CD4-positive, CD25-positive, alpha-beta regulatory T cell (primary cell): Measurements from ENCODE around the gene PDE4C. TPM values are rescaled to one million over a fixed set of nuclear protein-coding genes. Genes with fewer than 3 reads are reported as not detected.
"Not testable (repeated sequence)": the region's sequence is repeated elsewhere in the genome, so short reads cannot be mapped to it uniquely, and the experiment has no call there.

ENCODE experiments used
- ATAC-seq, 2 donors: fragments of 150-1000 bp; cut with Tn5 transposase; one replicate each; pipeline ENCODE4 v1.10.0; 2021; ENCODE audit warnings: low read depth in 2 of 2, moderate number of reproducible peaks in 2 of 2, moderate library complexity in 1 of 2
- DNase-seq, 3 donors: peaks; one replicate each; pipeline versions ENCODE4 v3.0.0 to v3.0.0-alpha.2; 2012 to 2022; ENCODE audit warnings: mixed read lengths in 1 of 3
- H3K27ac ChIP-seq: one replicate; pipeline ENCODE4 v1.7.0; 2013; ENCODE audit warnings: mild to moderate bottlenecking, low read length; ENCODE audit not compliant: insufficient read depth, poor library complexity, severe bottlenecking
- H3K27me3 ChIP-seq: one replicate; pipeline ENCODE4 v1.7.0; 2013; ENCODE audit warnings: low read length; ENCODE audit not compliant: control insufficient read depth, insufficient read depth
- H3K36me3 ChIP-seq: one replicate; pipeline ENCODE4 v1.7.0; 2013; ENCODE audit warnings: mild to moderate bottlenecking, low read length, moderate library complexity; ENCODE audit not compliant: control insufficient read depth, insufficient read depth
- H3K4me1 ChIP-seq: 2 replicates; pipeline ENCODE4 v1.7.0; 2013; ENCODE audit warnings: mild to moderate bottlenecking, low read length; ENCODE audit not compliant: insufficient read depth, control insufficient read depth, poor library complexity, severe bottlenecking
- H3K4me3 ChIP-seq: one replicate; pipeline ENCODE4 v1.7.0; 2013; ENCODE audit warnings: low read depth, mild to moderate bottlenecking, low read length, moderate library complexity
- H3K9me3 ChIP-seq, 2 experiments: 1 replicate in 1 of 2; 2 replicates in 1 of 2; pipeline ENCODE4 v1.7.0; 2013; ENCODE audit warnings: low read length in 2 of 2, mild to moderate bottlenecking in 1 of 2, moderate library complexity in 1 of 2; ENCODE audit not compliant: control insufficient read depth in 2 of 2
- H3K27ac Mint-ChIP-seq, 3 donors: one replicate each; pipeline ENCODE4 v1.8.0; 2020 to 2022; ENCODE audit warnings: mild to moderate bottlenecking in 3 of 3, mixed read lengths in 3 of 3, moderate library complexity in 2 of 3
- H3K27me3 Mint-ChIP-seq: one replicate; pipeline ENCODE4 v1.8.0; 2022; ENCODE audit warnings: mild to moderate bottlenecking, mixed read lengths
- H3K36me3 Mint-ChIP-seq: one replicate; pipeline ENCODE4 v1.8.0; 2020; ENCODE audit warnings: mixed read lengths
- H3K4me1 Mint-ChIP-seq, 4 donors: one replicate each; pipeline ENCODE4 v1.8.0; 2020 to 2022; ENCODE audit warnings: mixed read lengths in 4 of 4, mild to moderate bottlenecking in 1 of 4
- H3K4me3 Mint-ChIP-seq, 4 donors: one replicate each; pipeline ENCODE4 v1.8.0; 2020 to 2022; ENCODE audit warnings: mild to moderate bottlenecking in 4 of 4, mixed read lengths in 4 of 4, moderate library complexity in 3 of 4
- H3K9me3 Mint-ChIP-seq, 7 donors: one replicate each; pipeline ENCODE4 v1.8.0; 2020 to 2022; ENCODE audit warnings: mixed read lengths in 7 of 7, mild to moderate bottlenecking in 3 of 7, moderate library complexity in 2 of 7
- polyA plus RNA-seq, 4 donors: library from polyadenylated mRNA; unstranded; fragments of 300-500 nt; fragmentation: Illumina TruSeq; gene quantifications; one replicate each; pipeline ENCODE4 v1.2.3, GENCODE V29; 2021
- total RNA-seq: library from RNA; stranded (reverse); gene quantifications from one replicate; pipeline ENCODE4 v1.2.3, GENCODE V29; 2022

Gene PDE4C
- total and polyA plus RNA-seq, 5 donors from 2014 or later: not detected

DNA sequence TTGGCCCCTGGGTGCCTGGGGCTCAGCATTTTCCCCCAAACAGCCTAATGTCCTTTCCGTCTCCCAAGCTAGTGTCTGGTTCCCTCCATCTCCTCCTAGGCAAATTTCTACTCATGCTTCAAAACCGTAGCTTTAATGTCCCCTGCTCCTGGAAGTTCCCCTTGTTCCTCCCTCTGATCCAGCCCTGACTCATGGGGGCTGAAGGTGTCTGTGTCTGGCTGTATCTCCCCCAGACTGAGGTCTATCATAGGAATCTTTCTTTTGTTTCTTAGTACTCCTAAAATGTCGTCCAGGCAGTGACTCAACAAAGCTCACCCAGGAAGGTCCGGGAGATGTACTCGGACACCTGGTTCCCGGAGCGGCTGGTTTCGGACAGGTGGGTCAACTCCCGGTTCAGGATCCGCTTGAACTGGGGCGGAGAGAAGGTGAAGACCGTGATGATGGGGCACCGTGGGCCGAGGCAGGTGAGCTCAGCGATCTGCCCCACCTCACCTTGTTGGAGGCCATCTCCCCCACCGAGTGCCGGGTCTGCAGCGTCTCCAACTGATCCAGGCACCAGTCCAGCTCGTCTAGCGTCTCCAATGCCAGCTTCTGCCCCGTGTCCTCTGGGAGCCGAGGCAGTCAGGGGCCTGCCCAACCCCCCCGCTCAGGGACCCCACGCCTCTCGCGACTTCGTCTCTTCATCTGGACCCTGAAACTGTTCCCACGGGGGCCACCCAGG, 6.2 kb downstream of the PDE4C start:
- ATAC-seq (no peak), DNase-seq (no peak)
- Mint-ChIP-seq H3K4me3 (peak overlapping the region in 1 of 4 donors; percentile 56), H3K27ac (no peak overlapping the region), H3K4me1 (peaks cover 0 to 22% (median 7%) of the 10 kb centered on the region in 4 donors), H3K9me3 (peaks cover 0 to 3% (median 0%) of the 10 kb centered on the region in 7 donors), H3K27me3 (peaks cover 28% of the 10 kb centered on the region), H3K36me3 (no peaks in the 10 kb centered on the region)
- H3K9me3 ChIP-seq: no peaks in the 10 kb centered on the region
- no peaks in the 10 kb centered on the region for H3K36me3 ChIP-seq
- no peak overlapping the region for H3K4me3 ChIP-seq
- H3K27me3 ChIP-seq: no peaks in the 10 kb centered on the region
- no peak overlapping the region for H3K27ac ChIP-seq
- peaks cover 12% of the 10 kb centered on the region for H3K4me1 ChIP-seq

GRCh38 chr19:18218600-18218999, 7.6 kb downstream of the PDE4C start:
- DNase-seq (no peak), ATAC-seq (no peak)
- Mint-ChIP-seq H3K4me1 (peaks cover 0 to 8% (median 0%) of the 10 kb centered on the region in 4 donors), H3K36me3 (no peaks in the 10 kb centered on the region), H3K9me3 (no peaks in the 10 kb centered on the region), H3K4me3 (no peak overlapping the region), H3K27me3 (peaks cover 18% of the 10 kb centered on the region), H3K27ac (no peak overlapping the region)
- no peaks in the 10 kb centered on the region for H3K27me3 ChIP-seq
- no peak overlapping the region for H3K4me3 ChIP-seq
- H3K36me3 ChIP-seq: no peaks in the 10 kb centered on the region
- no peak overlapping the region for H3K27ac ChIP-seq
- no peaks in the 10 kb centered on the region for H3K4me1 ChIP-seq
- no peaks in the 10 kb centered on the region for H3K9me3 ChIP-seq

- Mint-ChIP-seq H3K27me3 (peaks cover 16% of the 10 kb centered on the region), H3K9me3 (no peaks in the 10 kb centered on the region), H3K36me3 (no peaks in the 10 kb centered on the region), H3K4me3 (no peak overlapping the region), H3K4me1 (peaks cover 0 to 8% (median 0%) of the 10 kb centered on the region in 4 donors), H3K27ac (no peak overlapping the region)
- Histone ChIP-seq H3K27ac (no peak overlapping the region), H3K9me3 (no peaks in the 10 kb centered on the region), H3K36me3 (no peaks in the 10 kb centered on the region), H3K27me3 (no peaks in the 10 kb centered on the region), H3K4me1 (no peaks in the 10 kb centered on the region), H3K4me3 (no peak overlapping the region)
- DNase-seq (no peak), ATAC-seq (no peak)
These were observed 8.1 kb downstream of the PDE4C start for GRCh38 chr19:18218159-18218558.

GRCh38 chr19:18216789-18217188, 9.4 kb downstream of the PDE4C start:
- H3K36me3 ChIP-seq: no peaks in the 10 kb centered on the region
- H3K9me3 ChIP-seq: no peaks in the 10 kb centered on the region
- H3K27ac Mint-ChIP-seq: no peak overlapping the region
- H3K4me3 ChIP-seq: no peak overlapping the region
- no peaks in the 10 kb centered on the region for H3K9me3 Mint-ChIP-seq
- DNase-seq (no peak), ATAC-seq (no peak)
- no peak overlapping the region for H3K27ac ChIP-seq
- H3K27me3 ChIP-seq: no peaks in the 10 kb centered on the region
- peaks cover 12% of the 10 kb centered on the region for H3K27me3 Mint-ChIP-seq
- no peak overlapping the region for H3K4me3 Mint-ChIP-seq
- H3K4me1 Mint-ChIP-seq: peaks cover 0 to 5% (median 2%) of the 10 kb centered on the region in 4 donors
- no peaks in the 10 kb centered on the region for H3K4me1 ChIP-seq
- H3K36me3 Mint-ChIP-seq: no peaks in the 10 kb centered on the region

- Histone ChIP-seq H3K4me3 (no peak overlapping the region), H3K9me3 (no peaks in the 10 kb centered on the region), H3K27me3 (no peaks in the 10 kb centered on the region), H3K36me3 (no peaks in the 10 kb centered on the region), H3K4me1 (no peaks in the 10 kb centered on the region), H3K27ac (no peak overlapping the region)
- no peak overlapping the region for H3K4me3 Mint-ChIP-seq
- peaks cover 21% of the 10 kb centered on the region for H3K27me3 Mint-ChIP-seq
- H3K36me3 Mint-ChIP-seq: no peaks in the 10 kb centered on the region
- peak overlapping the region in 1 of 3 donors; percentile 84 for H3K27ac Mint-ChIP-seq
- ATAC-seq: peak in 1 of 2 donors; percentile 35
- DNase-seq: no peak
- H3K9me3 Mint-ChIP-seq: no peaks in the 10 kb centered on the region
- H3K4me1 Mint-ChIP-seq: peaks cover 0 to 4% (median 0%) of the 10 kb centered on the region in 4 donors
These were observed 11.3 kb downstream of the PDE4C start for GRCh38 chr19:18214779-18215433.

DNA sequence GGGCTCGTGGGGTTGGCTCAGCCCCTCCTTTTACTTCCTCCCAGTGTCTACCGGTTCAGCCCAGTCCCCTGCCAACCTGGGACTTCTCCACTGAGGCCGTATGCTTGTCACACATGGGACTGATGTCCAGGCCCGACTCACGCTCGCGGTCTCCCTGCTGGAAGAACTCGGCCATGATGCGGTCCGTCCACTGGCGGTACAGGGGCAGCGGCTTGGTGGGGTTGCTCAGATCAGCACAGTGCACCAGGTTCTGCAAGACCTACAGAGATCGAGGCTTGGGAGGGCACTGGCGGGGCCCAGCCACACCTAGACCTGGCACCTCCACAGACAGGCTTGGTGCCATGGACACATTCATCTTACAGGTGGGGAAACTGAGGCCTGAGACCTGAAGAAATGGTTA, 14.6 kb downstream of the PDE4C start:
- no peak for ATAC-seq
- no peak overlapping the region for H3K4me3 ChIP-seq
- peaks cover 23% of the 10 kb centered on the region for H3K27me3 Mint-ChIP-seq
- DNase-seq: no peak
- no peaks in the 10 kb centered on the region for H3K9me3 ChIP-seq
- H3K27ac Mint-ChIP-seq: no peak overlapping the region
- H3K27ac ChIP-seq: no peak overlapping the region
- no peaks in the 10 kb centered on the region for H3K9me3 Mint-ChIP-seq
- H3K27me3 ChIP-seq: no peaks in the 10 kb centered on the region
- peaks cover 0 to 4% (median under 1%) of the 10 kb centered on the region in 4 donors for H3K4me1 Mint-ChIP-seq
- H3K4me3 Mint-ChIP-seq: no peak overlapping the region
- H3K4me1 ChIP-seq: no peaks in the 10 kb centered on the region
- H3K36me3 Mint-ChIP-seq: no peaks in the 10 kb centered on the region
- H3K36me3 ChIP-seq: no peaks in the 10 kb centered on the region

- not testable (repeated sequence) for H3K4me3 Mint-ChIP-seq
These were observed 16.3 kb downstream of the PDE4C start for GRCh38 chr19:18209912-18210311.

More at GRCh38 chr19:18209912-18210311, 16.3 kb downstream of the PDE4C start:
- H3K27me3 Mint-ChIP-seq: peaks cover 19% of the 10 kb centered on the region
- not testable (repeated sequence) for DNase-seq, H3K4me1 ChIP-seq, H3K27ac ChIP-seq, H3K27me3 ChIP-seq, H3K9me3 ChIP-seq, H3K36me3 Mint-ChIP-seq, ATAC-seq, H3K27ac Mint-ChIP-seq, H3K9me3 Mint-ChIP-seq, H3K4me3 ChIP-seq, H3K36me3 ChIP-seq, H3K4me1 Mint-ChIP-seq
